HG03039 (cell line): ENCODE results near the gene PSMB8.

ENCODE experiments used
- ATAC-seq: cut with Tn5 transposase; IDR thresholded peaks from one replicate; pipeline ENCODE4 v1.9.1; 2021; ENCODE audit warnings: mild to moderate bottlenecking, moderate library complexity; ENCODE audit not compliant: unreplicated experiment

PSMB8 gene

DNA sequence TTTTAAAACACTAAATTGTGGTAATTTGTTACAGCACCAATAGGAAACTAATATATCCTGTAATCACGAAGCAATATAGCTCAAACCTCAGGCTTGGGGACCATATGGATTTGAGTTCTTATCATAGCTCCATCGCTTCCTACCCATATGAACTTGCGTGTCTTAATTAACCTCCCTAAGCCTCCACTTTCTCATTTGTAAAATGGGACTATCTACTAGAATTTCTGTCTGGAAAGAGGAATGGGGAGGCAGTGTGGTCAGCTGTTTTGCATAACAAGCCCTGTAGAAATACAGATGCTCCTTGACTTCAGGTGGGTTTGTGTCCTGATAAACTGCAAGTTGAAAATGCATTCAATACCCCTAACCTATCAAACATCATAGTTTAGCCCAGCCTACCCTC lies 44.1 kb downstream of the PSMB8 start:
- ATAC-seq, result no peak

- ATAC-seq, result no peak
Measured at GRCh38 chr6:32799168-32799567, 44.7 kb downstream of the PSMB8 start.

GRCh38 chr6:32796848-32797776 lies 46.7 kb downstream of the PSMB8 start:
- ATAC-seq, result no peak

- ATAC-seq, result no peak
Measured at GRCh38 chr6:32794510-32794909, 49.3 kb downstream of the PSMB8 start.

DNA sequence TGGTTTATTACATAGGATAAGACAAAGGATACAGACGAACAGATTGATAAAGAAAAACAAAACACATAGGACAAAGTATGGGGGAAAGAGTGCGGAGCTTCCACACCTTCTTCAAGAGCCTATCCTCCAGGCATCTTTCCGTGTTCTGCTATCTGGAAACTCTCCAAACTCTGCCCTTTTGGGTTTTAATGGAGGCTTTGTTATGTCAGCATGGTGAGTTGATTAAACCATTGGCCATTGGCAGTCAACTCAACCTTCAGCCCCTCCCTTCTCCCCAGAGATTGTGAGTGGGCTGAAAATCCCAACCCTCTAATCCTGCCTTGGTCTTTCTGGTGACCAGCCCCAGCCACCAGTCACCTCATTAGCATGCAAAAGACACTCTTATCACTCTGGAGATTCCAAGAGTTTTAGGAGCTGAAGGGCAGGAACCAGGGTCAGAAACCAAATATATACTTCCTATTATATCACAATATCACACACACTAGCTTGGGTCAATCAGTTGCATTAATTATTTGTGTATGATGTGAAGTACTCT lies 50.9 kb downstream of the PSMB8 start:
- no peak for ATAC-seq
